KMS-11 (cell line): ENCODE results near the gene HBG1.
"Not testable (repeated sequence)": the region's sequence is repeated elsewhere in the genome, so short reads cannot be mapped to it uniquely, and the experiment has no call there.

Experiments
- H2AFZ ChIP-seq: fragments of 200-600 bp; sonication (generic); 2 replicates; pipeline ENCODE4 v1.6.1; 2016; ENCODE audit warnings: antibody characterized with exemption, mixed run types, low read depth
- H3K27ac ChIP-seq: fragments of 200-600 bp; sonication (generic); 2 replicates; pipeline ENCODE4 v1.6.1; 2016; ENCODE audit warnings: mild to moderate bottlenecking, mixed run types
- H3K27me3 ChIP-seq: fragments of 200-600 bp; sonication (generic); 2 replicates; pipeline ENCODE4 v1.6.1; 2017; ENCODE audit warnings: mild to moderate bottlenecking, low read depth, mixed run types, moderate library complexity; ENCODE audit not compliant: insufficient read depth
- H3K36me3 ChIP-seq: fragments of 200-600 bp; sonication (generic); 2 replicates; pipeline ENCODE4 v1.6.1; 2017; ENCODE audit warnings: mild to moderate bottlenecking, mixed run types; ENCODE audit not compliant: insufficient read depth
- H3K4me1 ChIP-seq: fragments of 200-600 bp; sonication (generic); 2 replicates; pipeline ENCODE4 v1.6.1; 2016; ENCODE audit warnings: mild to moderate bottlenecking, low read depth, mixed run types; ENCODE audit not compliant: poor library complexity, severe bottlenecking
- H3K4me2 ChIP-seq: fragments of 200-600 bp; sonication (generic); 2 replicates; pipeline ENCODE4 v1.7.0; 2016; ENCODE audit warnings: mild to moderate bottlenecking, mixed run types
- H3K4me3 ChIP-seq: fragments of 200-600 bp; sonication (generic); IDR thresholded peaks from 2 replicates; pipeline ENCODE4 v1.6.1; 2017; ENCODE audit warnings: low read depth, low read length, mixed read lengths; ENCODE audit not compliant: insufficient read depth
- H3K79me2 ChIP-seq: fragments of 200-600 bp; sonication (generic); 2 replicates; pipeline ENCODE4 v1.6.1; 2016; ENCODE audit warnings: low read depth, mixed run types; ENCODE audit not compliant: insufficient read depth
- H3K9ac ChIP-seq: fragments of 200-600 bp; sonication (generic); 2 replicates; pipeline ENCODE4 v1.6.1; 2016; ENCODE audit warnings: mild to moderate bottlenecking, mixed run types
- H4K20me1 ChIP-seq: fragments of 200-600 bp; sonication (generic); 2 replicates; pipeline ENCODE4 v1.6.1; 2016; ENCODE audit warnings: mild to moderate bottlenecking, mixed run types; ENCODE audit not compliant: insufficient read depth
- TF ChIP-seq, protein P1 (sequence below): fragments of 200-600 bp; sonication (generic); conservative IDR thresholded peaks from 2 replicates; pipeline ENCODE4 v1.6.1; 2017; ENCODE audit warnings: low read depth, mild to moderate bottlenecking, antibody characterized with exemption, low read length, moderate library complexity, mixed read lengths

HBG1 gene

DNA sequence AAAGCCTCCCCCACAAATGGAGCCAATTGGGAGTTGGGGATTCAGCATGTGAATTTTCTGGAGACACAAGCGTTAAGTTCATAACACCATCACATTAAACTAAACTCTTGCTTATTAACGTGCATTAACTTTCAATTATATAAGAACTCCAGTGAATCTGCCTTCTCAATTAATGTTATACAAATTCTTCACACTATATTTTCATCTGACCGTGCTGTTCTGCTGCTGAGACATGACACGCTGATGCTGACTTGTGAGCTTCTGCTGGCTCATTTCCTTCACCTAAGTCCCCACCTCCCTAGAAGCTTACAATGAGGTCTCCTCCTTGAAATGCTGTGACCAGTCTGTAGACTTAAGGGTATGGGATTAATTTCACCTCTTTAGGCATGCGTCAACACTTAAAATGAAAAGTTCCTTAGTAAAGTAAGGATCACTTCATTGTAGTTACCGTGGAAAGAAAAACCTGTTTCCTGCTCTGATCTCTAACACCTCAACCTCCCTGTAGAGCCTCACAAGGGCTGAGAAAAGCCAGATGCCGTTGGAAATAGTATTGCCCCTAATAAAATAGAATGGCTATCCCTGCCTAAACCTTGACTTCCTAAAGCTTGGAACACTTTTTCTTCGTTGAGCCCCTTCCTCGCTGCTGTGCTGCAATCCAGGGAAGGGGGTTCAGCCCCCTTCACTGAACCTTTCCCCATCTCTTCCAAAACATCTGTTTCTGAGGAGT lies 2.7 kb upstream of the HBG1 start:
- Histone ChIP-seq H3K36me3 (no peaks in the 10 kb centered on the region), H3K9ac (no peak overlapping the region), H3K27ac (no peak overlapping the region), H3K79me2 (no peaks in the 10 kb centered on the region), H4K20me1 (no peaks in the 10 kb centered on the region), H2AFZ (no peak overlapping the region), H3K4me2 (no peak overlapping the region), H3K4me3 (no peak overlapping the region), H3K27me3 (no peaks in the 10 kb centered on the region), H3K4me1 (no peaks in the 10 kb centered on the region)
- TF ChIP-seq, protein P1, sequence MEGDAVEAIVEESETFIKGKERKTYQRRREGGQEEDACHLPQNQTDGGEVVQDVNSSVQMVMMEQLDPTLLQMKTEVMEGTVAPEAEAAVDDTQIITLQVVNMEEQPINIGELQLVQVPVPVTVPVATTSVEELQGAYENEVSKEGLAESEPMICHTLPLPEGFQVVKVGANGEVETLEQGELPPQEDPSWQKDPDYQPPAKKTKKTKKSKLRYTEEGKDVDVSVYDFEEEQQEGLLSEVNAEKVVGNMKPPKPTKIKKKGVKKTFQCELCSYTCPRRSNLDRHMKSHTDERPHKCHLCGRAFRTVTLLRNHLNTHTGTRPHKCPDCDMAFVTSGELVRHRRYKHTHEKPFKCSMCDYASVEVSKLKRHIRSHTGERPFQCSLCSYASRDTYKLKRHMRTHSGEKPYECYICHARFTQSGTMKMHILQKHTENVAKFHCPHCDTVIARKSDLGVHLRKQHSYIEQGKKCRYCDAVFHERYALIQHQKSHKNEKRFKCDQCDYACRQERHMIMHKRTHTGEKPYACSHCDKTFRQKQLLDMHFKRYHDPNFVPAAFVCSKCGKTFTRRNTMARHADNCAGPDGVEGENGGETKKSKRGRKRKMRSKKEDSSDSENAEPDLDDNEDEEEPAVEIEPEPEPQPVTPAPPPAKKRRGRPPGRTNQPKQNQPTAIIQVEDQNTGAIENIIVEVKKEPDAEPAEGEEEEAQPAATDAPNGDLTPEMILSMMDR = no peak

DNA sequence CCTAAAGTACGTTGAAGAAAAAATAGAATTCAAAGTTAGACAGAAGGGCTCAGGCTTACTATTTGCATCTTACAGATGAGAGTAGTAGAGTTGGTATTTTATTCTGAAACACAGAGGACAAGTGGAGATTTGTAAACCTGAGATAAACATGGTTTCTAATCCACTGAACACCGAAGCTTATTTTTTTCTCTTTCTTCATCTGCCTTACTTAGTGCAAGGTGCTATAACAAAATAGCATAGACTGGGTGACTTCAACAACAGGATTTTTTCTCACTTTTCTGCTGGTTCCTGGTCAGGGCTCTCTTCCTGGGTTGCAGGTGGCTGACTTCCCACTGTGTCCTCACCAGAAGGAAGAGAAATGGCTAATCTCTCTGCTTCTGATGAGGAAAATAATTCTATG lies 2.1 kb upstream of the HBG1 start:
- no peaks in the 10 kb centered on the region for H3K27me3 ChIP-seq
- no peak overlapping the region for H3K9ac ChIP-seq
- H3K36me3 ChIP-seq = no peaks in the 10 kb centered on the region
- no peak overlapping the region for H3K4me2 ChIP-seq
- no peaks in the 10 kb centered on the region for H3K79me2 ChIP-seq
- H3K4me3 ChIP-seq = no peak overlapping the region
- TF ChIP-seq, protein P1 = no peak
- H4K20me1 ChIP-seq = no peaks in the 10 kb centered on the region
- no peak overlapping the region for H3K27ac ChIP-seq
- no peaks in the 10 kb centered on the region for H3K4me1 ChIP-seq
- H2AFZ ChIP-seq = no peak overlapping the region

DNA sequence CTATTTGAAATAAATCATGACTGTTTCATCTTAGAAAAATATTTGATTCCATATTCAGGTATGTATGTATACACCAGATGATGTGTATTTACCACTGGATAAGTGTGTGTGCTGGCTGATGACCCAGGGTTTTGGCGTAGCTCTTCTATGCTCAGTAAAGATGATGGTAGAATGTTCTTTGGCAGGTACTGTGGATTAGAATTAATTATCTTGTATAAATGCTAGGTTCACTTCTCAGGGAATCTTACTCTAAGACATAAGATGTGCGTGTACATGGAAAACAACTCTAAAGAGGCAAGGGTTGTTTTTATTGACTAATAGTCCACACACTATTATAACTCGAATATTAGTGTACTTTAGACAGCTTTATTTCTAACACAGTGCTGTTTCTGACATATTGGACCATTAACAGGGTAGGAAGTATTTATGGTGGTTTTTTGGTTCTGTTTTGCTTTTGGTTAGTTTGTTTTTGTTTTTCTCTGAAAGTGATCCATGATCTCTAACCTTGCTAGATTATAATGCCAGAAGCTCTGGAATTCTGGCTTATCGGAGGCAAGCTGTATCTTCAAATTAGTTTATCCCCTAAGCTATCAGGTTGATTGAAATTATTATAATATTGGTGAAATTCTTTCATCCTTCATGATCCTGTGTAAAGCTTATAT lies 1.0 kb upstream of the HBG1 start:
- Histone ChIP-seq H2AFZ (no peak overlapping the region), H4K20me1 (no peaks in the 10 kb centered on the region), H3K79me2 (no peaks in the 10 kb centered on the region), H3K4me3 (no peak overlapping the region), H3K27me3 (no peaks in the 10 kb centered on the region), H3K36me3 (no peaks in the 10 kb centered on the region), H3K27ac (no peak overlapping the region), H3K4me2 (no peak overlapping the region), H3K9ac (no peak overlapping the region), H3K4me1 (no peaks in the 10 kb centered on the region)
- TF ChIP-seq, protein P1 = no peak

DNA sequence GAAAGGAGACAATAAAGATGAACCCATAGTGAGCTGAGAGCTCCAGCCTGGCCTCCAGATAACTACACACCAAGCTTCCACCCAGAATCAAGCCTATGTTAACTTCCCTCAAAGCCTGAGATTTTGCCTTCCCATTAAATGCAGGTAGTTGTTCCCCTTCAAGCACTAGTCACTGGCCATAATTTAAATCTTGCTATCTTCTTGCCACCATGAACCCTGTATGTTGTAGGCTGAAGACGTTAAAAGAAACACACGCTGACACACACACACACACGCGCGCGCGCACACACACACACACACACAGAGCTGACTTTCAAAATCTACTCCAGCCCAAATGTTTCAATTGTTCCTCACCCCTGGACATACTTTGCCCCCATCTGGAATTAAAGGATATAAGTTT lies 1.2 kb downstream of the HBG1 start:
- not testable (repeated sequence) for H3K79me2 ChIP-seq, H3K9ac ChIP-seq, H3K27me3 ChIP-seq, H3K4me2 ChIP-seq, H3K4me1 ChIP-seq, H3K27ac ChIP-seq, H4K20me1 ChIP-seq, H3K4me3 ChIP-seq, H2AFZ ChIP-seq, H3K36me3 ChIP-seq
